ENCODE measurements around the gene LITAFD.
A peak's percentile ranks its signal among the peaks of the same experiment; 100 is the strongest.
"Not testable (repeated sequence)": the region's sequence is repeated elsewhere in the genome, so short reads cannot be mapped to it uniquely, and the experiment has no call there.

The LITAFD gene

GRCh38 chr16:8872967-8873865, 8.9 kb upstream of the LITAFD start:
- TF ChIP-seq POLR2A (IDR thresholded peaks at IDR 0.05; ENCODE audit: low read length) (no peak), GATA1 (IDR thresholded peaks at IDR 0.05; ENCODE audit: low read depth, low read length) (no peak)
- DNase-seq, result peak in 1 of 2 experiments; percentile 10

- not testable (repeated sequence) for DNase-seq
Observed at GRCh38 chr16:8873866-8874195, 8.3 kb upstream of the LITAFD start.

GRCh38 chr16:8874388-8874787, 7.8 kb upstream of the LITAFD start:
- no peak for DNase-seq
- no peak for TF ChIP-seq GATA1 (IDR thresholded peaks at IDR 0.05; ENCODE audit: low read depth, low read length)
- no peak for TF ChIP-seq POLR2A (IDR thresholded peaks at IDR 0.05; ENCODE audit: low read length)

- DNase-seq, result not testable (repeated sequence)
Observed at GRCh38 chr16:8875317-8875716, 6.8 kb upstream of the LITAFD start.

GRCh38 chr16:8877894-8878522, 4.1 kb upstream of the LITAFD start:
- TF ChIP-seq GATA1 (IDR thresholded peaks at IDR 0.05; ENCODE audit: low read depth, low read length), result no peak
- TF ChIP-seq POLR2A (IDR thresholded peaks at IDR 0.05; ENCODE audit: low read length), result no peak
- no peak for DNase-seq

- no peak for DNase-seq
- no peak for TF ChIP-seq POLR2A (IDR thresholded peaks at IDR 0.05; ENCODE audit: low read length)
- no peak for TF ChIP-seq GATA1 (IDR thresholded peaks at IDR 0.05; ENCODE audit: low read depth, low read length)
Observed at GRCh38 chr16:8878523-8878911, 3.6 kb upstream of the LITAFD start.

- TF ChIP-seq GATA1 (IDR thresholded peaks at IDR 0.05; ENCODE audit: low read depth, low read length), result no peak
- no peak for TF ChIP-seq POLR2A (IDR thresholded peaks at IDR 0.05; ENCODE audit: low read length)
Observed at GRCh38 chr16:8880839-8881510, 1.2 kb upstream of the LITAFD start.

GRCh38 chr16:8882725-8883377, 700 bp downstream of the LITAFD start:
- TF ChIP-seq POLR2A (IDR thresholded peaks at IDR 0.05; ENCODE audit: low read length) (no peak), GATA1 (IDR thresholded peaks at IDR 0.05; ENCODE audit: low read depth, low read length) (no peak)
- DNase-seq, result no peak

More at GRCh38 chr16:8880839-8881510, 1.2 kb upstream of the LITAFD start:
- DNase-seq, result no peak

- DNase-seq, result peak; percentile 19 to 20
- no peak for TF ChIP-seq POLR2A (IDR thresholded peaks at IDR 0.05; ENCODE audit: low read length)
Observed at GRCh38 chr16:8885674-8886592, 3.8 kb downstream of the LITAFD start.

GRCh38 chr16:8886593-8887430, 4.7 kb downstream of the LITAFD start:
- no peak for DNase-seq
- TF ChIP-seq POLR2A (IDR thresholded peaks at IDR 0.05; ENCODE audit: low read length), result no peak

GRCh38 chr16:8887431-8887765, 5.2 kb downstream of the LITAFD start:
- no peak for TF ChIP-seq GATA1 (IDR thresholded peaks at IDR 0.05; ENCODE audit: low read depth, low read length)
- TF ChIP-seq POLR2A (IDR thresholded peaks at IDR 0.05; ENCODE audit: low read length), result no peak
- no peak for DNase-seq

- no peak for TF ChIP-seq GATA1 (IDR thresholded peaks at IDR 0.05; ENCODE audit: low read depth, low read length)
- no peak for TF ChIP-seq POLR2A (IDR thresholded peaks at IDR 0.05; ENCODE audit: low read length)
- DNase-seq, result peak; percentile 11 to 21
Observed at GRCh38 chr16:8887952-8888560, 5.9 kb downstream of the LITAFD start.
